NT2/D1 (cell line): ENCODE data around the gene TBCD.

Experiments used
- DNase-seq: peaks from one replicate; pipeline ENCODE4 v3.0.0-alpha.2; 2011; ENCODE audit warnings: low read depth, low spot score
- H3K27me3 ChIP-seq: 2 replicates; pipeline ENCODE4 v1.6.0; 2011; ENCODE audit warnings: mild to moderate bottlenecking; ENCODE audit not compliant: insufficient read length, insufficient read depth
- H3K36me3 ChIP-seq: 2 replicates; pipeline ENCODE4 v1.6.1; 2011; ENCODE audit warnings: mild to moderate bottlenecking, low read length, mixed read lengths; ENCODE audit not compliant: insufficient read depth, insufficient read length
- H3K4me1 ChIP-seq: 2 replicates; pipeline ENCODE4 v1.5.1; 2011; ENCODE audit not compliant: insufficient read depth, insufficient read length
- H3K4me3 ChIP-seq: 2 replicates; pipeline ENCODE4 v1.5.1; 2011; ENCODE audit warnings: low read depth; ENCODE audit not compliant: insufficient read length
- H3K9ac ChIP-seq: 2 replicates; pipeline ENCODE4 v1.6.0; 2011; ENCODE audit warnings: low read depth; ENCODE audit not compliant: insufficient read length
- H3K9me3 ChIP-seq: 2 replicates; pipeline ENCODE4 v1.5.1; 2011; ENCODE audit warnings: mild to moderate bottlenecking, low read length; ENCODE audit not compliant: insufficient read depth
- SUZ12 ChIP-seq: IDR thresholded peaks from 2 replicates; pipeline ENCODE4 v1.6.1; 2011; ENCODE audit not compliant: insufficient read length, insufficient read depth; ENCODE audit errors: extremely low read depth
- YY1 ChIP-seq: IDR thresholded peaks from 2 replicates; pipeline ENCODE4 v1.6.1; 2011; ENCODE audit not compliant: insufficient read length, insufficient read depth
- ZNF274 ChIP-seq: IDR thresholded peaks from 2 replicates; pipeline ENCODE4 v1.6.1; 2011; ENCODE audit warnings: mild to moderate bottlenecking, low read depth, low read length

TBCD gene

GRCh38 chr17:82826211-82826610, 74.3 kb downstream of the TBCD start:
- no peak for DNase-seq
- Histone ChIP-seq H3K9me3 (peaks cover 6% of the 10 kb centered on the region; the same call in 1 of the 2 replicates), H3K9ac (no peak overlapping the region), H3K4me3 (no peak overlapping the region), H3K4me1 (peaks cover 12% of the 10 kb centered on the region), H3K36me3 (peaks cover 38% of the 10 kb centered on the region), H3K27me3 (no peaks in the 10 kb centered on the region)
- TF ChIP-seq SUZ12 (no peak), YY1 (no peak), ZNF274 (no peak)

- H3K4me3 ChIP-seq: no peak overlapping the region
- peaks cover 14% of the 10 kb centered on the region for H3K4me1 ChIP-seq
- H3K9me3 ChIP-seq: no peaks in the 10 kb centered on the region
- H3K9ac ChIP-seq: no peak overlapping the region
- H3K27me3 ChIP-seq: no peaks in the 10 kb centered on the region
- H3K36me3 ChIP-seq: peaks cover 42% of the 10 kb centered on the region
- no peak for DNase-seq
- TF ChIP-seq ZNF274 (no peak), SUZ12 (no peak), YY1 (no peak)
Observed at GRCh38 chr17:82826956-82827355, 75.1 kb downstream of the TBCD start.

- no peak overlapping the region for H3K9ac ChIP-seq
- H3K9me3 ChIP-seq: no peaks in the 10 kb centered on the region
- no peaks in the 10 kb centered on the region for H3K27me3 ChIP-seq
- peaks cover 52% of the 10 kb centered on the region for H3K36me3 ChIP-seq
- peaks cover 7% of the 10 kb centered on the region for H3K4me1 ChIP-seq
- TF ChIP-seq SUZ12 (no peak), ZNF274 (no peak), YY1 (no peak)
- DNase-seq: no peak
- no peak overlapping the region for H3K4me3 ChIP-seq
Observed at GRCh38 chr17:82828875-82829487, 77.1 kb downstream of the TBCD start.

DNA sequence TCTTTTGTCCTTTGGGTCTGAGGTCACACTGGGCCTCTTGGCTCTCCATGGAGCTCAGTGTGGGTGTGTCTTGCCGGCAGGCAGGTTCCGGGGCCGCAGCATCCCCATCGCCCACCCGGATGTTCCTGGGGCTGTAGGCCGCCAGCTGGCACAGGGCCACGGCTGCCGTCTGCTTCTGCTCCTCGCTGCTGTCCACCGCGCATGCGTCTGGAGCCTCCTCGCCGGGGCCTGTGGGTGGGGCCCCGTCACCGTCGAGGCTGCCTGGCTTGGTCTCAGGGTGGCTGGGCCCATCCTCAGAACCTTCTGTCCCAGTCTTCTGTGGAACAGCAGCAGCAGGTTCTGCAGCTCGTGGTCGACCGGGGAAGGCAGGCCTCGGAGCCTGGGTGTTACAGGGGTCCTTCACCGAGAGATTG, 78.4 kb downstream of the TBCD start:
- peaks cover 49% of the 10 kb centered on the region for H3K36me3 ChIP-seq
- H3K9ac ChIP-seq: no peak overlapping the region
- TF ChIP-seq YY1: no peak
- no peak for TF ChIP-seq SUZ12
- no peak for TF ChIP-seq ZNF274
- no peaks in the 10 kb centered on the region for H3K9me3 ChIP-seq
- H3K4me3 ChIP-seq: no peak overlapping the region
- H3K4me1 ChIP-seq: peaks cover 7% of the 10 kb centered on the region
- no peak for DNase-seq
- H3K27me3 ChIP-seq: no peaks in the 10 kb centered on the region

DNA sequence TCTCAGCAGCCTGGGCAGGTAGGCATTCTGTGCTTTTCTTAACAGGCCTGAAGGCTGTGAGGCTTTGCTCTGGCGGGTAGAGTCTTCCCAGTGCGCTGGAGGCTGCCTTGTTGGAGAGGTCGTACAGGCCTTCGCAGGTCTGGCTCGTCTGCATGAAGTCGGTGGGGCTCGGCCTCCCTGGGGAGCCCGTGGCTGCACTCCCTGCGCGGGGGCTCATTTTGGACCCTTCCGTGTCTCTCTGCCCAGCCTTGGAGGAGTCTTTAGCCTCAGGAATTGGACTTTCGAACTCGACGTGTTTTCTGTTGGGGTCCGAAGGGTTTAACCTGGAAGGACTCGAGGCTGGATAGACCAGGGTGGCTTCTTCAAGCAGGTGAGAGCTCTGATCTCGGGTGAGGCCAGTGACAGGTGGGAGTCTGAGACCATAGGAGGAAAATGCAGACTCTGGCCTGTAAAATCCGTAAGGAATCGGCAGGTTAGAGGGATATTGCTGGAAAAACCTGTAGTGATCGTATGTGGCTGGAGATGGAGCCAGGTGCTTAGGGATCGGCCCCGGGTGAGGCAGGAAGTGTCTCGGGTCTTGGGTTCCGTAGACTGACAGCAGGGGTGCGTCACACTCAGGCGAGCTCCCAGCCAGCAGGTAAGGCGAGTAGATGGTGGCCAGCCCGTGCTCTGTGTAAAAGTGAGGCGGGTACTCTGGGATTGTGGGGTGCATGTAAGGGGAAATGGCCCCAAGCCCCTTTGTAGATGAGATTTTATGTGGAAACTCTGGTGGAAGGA, 79.4 kb downstream of the TBCD start:
- H3K9ac ChIP-seq: no peak overlapping the region
- H3K4me1 ChIP-seq: peaks cover 9% of the 10 kb centered on the region
- no peaks in the 10 kb centered on the region for H3K9me3 ChIP-seq
- H3K27me3 ChIP-seq: no peaks in the 10 kb centered on the region
- no peak for DNase-seq
- no peak for TF ChIP-seq YY1
- no peak for TF ChIP-seq SUZ12
- TF ChIP-seq ZNF274: no peak
- H3K4me3 ChIP-seq: no peak overlapping the region
- peaks cover 49% of the 10 kb centered on the region for H3K36me3 ChIP-seq

DNA sequence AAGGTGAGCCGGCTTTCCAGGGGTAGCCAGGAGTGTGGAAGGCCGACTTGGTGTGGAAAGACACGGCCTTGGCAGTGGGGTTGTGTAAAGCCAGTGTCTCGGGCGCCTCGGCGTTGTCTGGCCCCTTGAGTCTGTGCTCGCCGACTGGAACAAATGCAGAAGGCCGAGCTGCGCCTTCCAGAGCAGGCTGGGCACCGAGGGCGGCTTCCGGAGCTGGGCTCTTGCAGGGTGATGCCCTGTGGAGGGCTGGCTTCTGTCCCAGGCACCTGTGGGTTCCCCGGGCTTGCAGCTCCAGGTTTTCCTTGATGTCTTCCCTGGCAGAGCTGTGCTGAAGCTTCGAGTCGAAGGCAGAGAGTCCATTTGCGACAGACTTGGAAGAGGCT, 79.9 kb downstream of the TBCD start:
- no peaks in the 10 kb centered on the region for H3K27me3 ChIP-seq
- no peaks in the 10 kb centered on the region for H3K9me3 ChIP-seq
- DNase-seq: no peak
- no peak overlapping the region for H3K9ac ChIP-seq
- H3K4me1 ChIP-seq: peaks cover 9% of the 10 kb centered on the region
- no peak for TF ChIP-seq YY1
- TF ChIP-seq ZNF274: no peak
- TF ChIP-seq SUZ12: no peak
- peaks cover 49% of the 10 kb centered on the region for H3K36me3 ChIP-seq
- H3K4me3 ChIP-seq: no peak overlapping the region

GRCh38 chr17:82832411-82832810, 80.5 kb downstream of the TBCD start:
- Histone ChIP-seq H3K9me3 (no peaks in the 10 kb centered on the region), H3K27me3 (no peaks in the 10 kb centered on the region), H3K36me3 (peaks cover 43% of the 10 kb centered on the region), H3K9ac (no peak overlapping the region), H3K4me3 (no peak overlapping the region), H3K4me1 (peaks cover 11% of the 10 kb centered on the region)
- no peak for TF ChIP-seq ZNF274
- no peak for TF ChIP-seq SUZ12
- no peak for TF ChIP-seq YY1
- DNase-seq: no peak
